AG04450 (cell line): ENCODE measurements around the gene ZG16. TPM values are rescaled to one million over a fixed set of nuclear protein-coding genes. Genes with fewer than 3 reads are reported as not detected.
A peak's percentile ranks its signal among the peaks of the same experiment; 100 is the strongest.

Experiments
- CTCF ChIA-PET: fragments of 300-600, 350-600 bp; formaldehyde crosslinking; extraction: SDS; loops from one replicate; lab custom pipeline; 2022; ENCODE audit warnings: antibody characterized with exemption, inconsistent platforms; lab: Charles Lee
- POLR2A ChIA-PET: fragments of 350-600 bp; formaldehyde crosslinking; extraction: SDS; loops from one replicate; lab custom pipeline; 2021; ENCODE audit warnings: antibody characterized with exemption, inconsistent platforms; lab: Yijun Ruan, JAX
- DNase-seq: peaks from one replicate; pipeline ENCODE4 v3.0.0-alpha.2; 2011; ENCODE audit warnings: low read depth, low spot score
- H3K27ac ChIP-seq: one replicate; pipeline ENCODE4 v1.5.1; 2012; ENCODE audit warnings: low read depth, low read length, control low read depth
- H3K27me3 ChIP-seq: one replicate; pipeline ENCODE4 v1.6.0; 2012; ENCODE audit warnings: low read length; ENCODE audit not compliant: control insufficient read depth, insufficient read depth
- H3K4me3 ChIP-seq: 2 replicates; pipeline ENCODE4 v1.5.1; 2011; ENCODE audit warnings: mild to moderate bottlenecking, low read depth, low read length, control low read depth
- H3K9me3 ChIP-seq: 2 replicates; pipeline ENCODE4 v1.5.1; 2012; ENCODE audit warnings: low read length; ENCODE audit not compliant: control insufficient read depth, insufficient read depth
- CTCF ChIP-seq: IDR thresholded peaks from 2 replicates; pipeline ENCODE4 v1.5.1; 2011; ENCODE audit warnings: low read depth, low read length, control low read depth, inconsistent platforms
- polyA plus RNA-seq: library from polyadenylated mRNA; depleted of rRNA; stranded (reverse); fragments of >200 nt; gene quantifications from 2 replicates; pipeline ENCODE4 v1.2.3, GENCODE V29; 2011

ZG16 gene
- polyA plus RNA-seq, 1 experiment: not detected

- no peaks in the 10 kb centered on the region for H3K27me3 ChIP-seq
- H3K4me3 ChIP-seq: 0 out of 2 replicates have a peak overlapping the region, but pooled peaks have one; percentile 20
- peak overlapping the region; percentile 11 for H3K27ac ChIP-seq
- no peaks in the 10 kb centered on the region; the same call in 1 of the 2 replicates for H3K9me3 ChIP-seq
- no peak for DNase-seq
- ChIA-PET POLR2A (interaction anchor here (1.9 kb wide), 1 partner anchor 12 kb away, joined by 4 read pairs; no protein-coding TSS in a partner anchor), CTCF (no interaction called here)
- no peak for TF ChIP-seq CTCF
Measured at GRCh38 chr16:29813644-29814562, 35.8 kb downstream of the ZG16 start.

- H3K27ac ChIP-seq: peak overlapping the region; percentile 11
- H3K27me3 ChIP-seq: no peaks in the 10 kb centered on the region
- no peaks in the 10 kb centered on the region; the same call in 1 of the 2 replicates for H3K9me3 ChIP-seq
- H3K4me3 ChIP-seq: peak overlapping the region; percentile 83
- DNase-seq: no peak
- TF ChIP-seq CTCF: no peak
- ChIA-PET POLR2A (no interaction called here), CTCF (no interaction called here)
Measured at GRCh38 chr16:29814592-29814991, 36.5 kb downstream of the ZG16 start.

GRCh38 chr16:29815032-29815721, 37.1 kb downstream of the ZG16 start:
- CTCF ChIA-PET: interaction anchor here (0.6 to 5.6 kb wide), 10 partner anchors 7 to 136 kb away, joined by 3 to 41 read pairs (median 6); no protein-coding TSS in a partner anchor
- POLR2A ChIA-PET: interaction anchor here (0.6 to 2.3 kb wide), 10 partner anchors 8 to 835 kb away, joined by 3 to 14 read pairs (median 6); partner anchors contain the start of genes ALDOA, ASPHD1, KCTD13 and KIF22
- no peak for DNase-seq

More at GRCh38 chr16:29815032-29815721, 37.1 kb downstream of the ZG16 start:
- Histone ChIP-seq H3K4me3 (peak overlapping the region; percentile 83), H3K27ac (peak overlapping the region; percentile 80), H3K27me3 (no peaks in the 10 kb centered on the region), H3K9me3 (no peaks in the 10 kb centered on the region; the same call in 1 of the 2 replicates)
- TF ChIP-seq CTCF: no peak
